VCaP (cell line): ENCODE measurements around the gene ISG15.
"Not testable (repeated sequence)": the region's sequence is repeated elsewhere in the genome, so short reads cannot be mapped to it uniquely, and the experiment has no call there.

Experiments used
- H3K27ac ChIP-seq: fragments of 450-650 bp; 2 replicates; pipeline ENCODE4 v1.5.1; 2017
- TF ChIP-seq, protein P1 (sequence below): fragments of 450-650 bp; conservative IDR thresholded peaks from 2 replicates; pipeline ENCODE4 v1.5.1; 2017; ENCODE audit warnings: mild to moderate bottlenecking, moderate library complexity

The ISG15 gene

DNA sequence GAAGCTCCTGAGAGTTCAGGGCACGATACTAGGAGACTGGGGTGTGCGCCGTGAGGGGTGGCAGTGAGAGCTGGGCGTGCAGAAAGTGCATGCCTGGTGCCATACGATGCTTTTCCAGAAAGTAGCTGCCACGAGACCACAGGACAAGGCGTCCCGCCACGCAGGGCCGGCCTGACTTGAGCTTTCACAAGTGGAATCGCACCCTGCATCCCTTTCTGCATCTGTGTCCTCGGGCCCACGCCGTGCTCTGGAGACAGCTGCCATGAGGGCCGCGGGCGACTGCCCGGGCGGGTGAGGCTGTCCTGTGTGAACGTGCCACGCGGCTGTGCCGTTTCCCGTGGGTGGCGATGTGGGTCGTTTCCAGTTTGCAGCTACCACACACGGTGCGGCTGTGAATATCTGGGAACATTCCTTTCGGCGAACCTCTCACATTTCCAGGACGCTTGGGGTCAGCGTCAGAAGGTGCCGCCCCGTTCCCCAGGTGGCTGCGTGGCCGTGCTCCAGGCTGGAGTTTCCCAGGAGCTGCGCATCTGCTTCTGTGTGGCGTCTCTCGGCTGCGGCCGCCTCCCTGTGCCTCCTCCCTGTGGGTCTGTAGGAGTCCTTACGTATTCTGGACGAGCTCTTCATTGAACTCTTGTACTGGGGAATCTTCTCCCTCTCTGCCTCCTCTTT, 30.4 kb upstream of the ISG15 start:
- TF ChIP-seq, protein P1, sequence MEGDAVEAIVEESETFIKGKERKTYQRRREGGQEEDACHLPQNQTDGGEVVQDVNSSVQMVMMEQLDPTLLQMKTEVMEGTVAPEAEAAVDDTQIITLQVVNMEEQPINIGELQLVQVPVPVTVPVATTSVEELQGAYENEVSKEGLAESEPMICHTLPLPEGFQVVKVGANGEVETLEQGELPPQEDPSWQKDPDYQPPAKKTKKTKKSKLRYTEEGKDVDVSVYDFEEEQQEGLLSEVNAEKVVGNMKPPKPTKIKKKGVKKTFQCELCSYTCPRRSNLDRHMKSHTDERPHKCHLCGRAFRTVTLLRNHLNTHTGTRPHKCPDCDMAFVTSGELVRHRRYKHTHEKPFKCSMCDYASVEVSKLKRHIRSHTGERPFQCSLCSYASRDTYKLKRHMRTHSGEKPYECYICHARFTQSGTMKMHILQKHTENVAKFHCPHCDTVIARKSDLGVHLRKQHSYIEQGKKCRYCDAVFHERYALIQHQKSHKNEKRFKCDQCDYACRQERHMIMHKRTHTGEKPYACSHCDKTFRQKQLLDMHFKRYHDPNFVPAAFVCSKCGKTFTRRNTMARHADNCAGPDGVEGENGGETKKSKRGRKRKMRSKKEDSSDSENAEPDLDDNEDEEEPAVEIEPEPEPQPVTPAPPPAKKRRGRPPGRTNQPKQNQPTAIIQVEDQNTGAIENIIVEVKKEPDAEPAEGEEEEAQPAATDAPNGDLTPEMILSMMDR = no peak
- H3K27ac ChIP-seq = no peak overlapping the region

DNA sequence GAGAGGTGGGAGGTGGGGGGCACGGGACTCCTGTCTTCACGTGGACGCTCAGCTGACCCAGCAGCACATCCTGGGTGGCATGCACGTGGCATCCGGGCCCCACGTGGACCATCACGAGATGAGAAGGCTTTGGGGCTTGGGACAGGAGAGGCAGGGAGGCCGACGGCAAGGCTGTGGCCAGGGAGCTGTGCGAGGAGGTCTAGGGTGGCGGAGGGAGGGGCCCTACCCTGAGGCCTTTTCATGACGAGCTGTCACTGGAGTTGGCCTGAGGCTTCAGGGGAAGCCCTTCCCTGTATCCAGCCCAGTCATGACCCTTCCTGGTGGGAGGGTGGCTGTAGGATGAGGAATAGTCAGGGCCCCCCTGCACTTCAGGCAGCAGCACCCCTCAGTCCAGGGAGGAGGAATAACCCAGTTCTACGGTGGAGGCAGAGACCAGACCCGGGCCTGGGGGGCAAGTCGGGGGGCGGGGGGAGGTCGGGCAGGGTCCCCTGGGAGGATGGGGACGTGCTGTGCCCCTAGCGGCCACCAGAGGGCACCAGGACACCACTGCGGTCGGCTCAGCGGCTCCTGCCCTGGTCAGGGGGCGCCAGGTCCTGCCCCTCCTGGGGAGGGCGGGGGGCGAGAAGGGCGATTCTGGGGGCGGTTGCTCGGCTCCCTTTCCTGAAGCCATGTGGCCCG, 29.4 kb upstream of the ISG15 start:
- no peak overlapping the region for H3K27ac ChIP-seq
- TF ChIP-seq, protein P1 = peak; percentile 98

DNA sequence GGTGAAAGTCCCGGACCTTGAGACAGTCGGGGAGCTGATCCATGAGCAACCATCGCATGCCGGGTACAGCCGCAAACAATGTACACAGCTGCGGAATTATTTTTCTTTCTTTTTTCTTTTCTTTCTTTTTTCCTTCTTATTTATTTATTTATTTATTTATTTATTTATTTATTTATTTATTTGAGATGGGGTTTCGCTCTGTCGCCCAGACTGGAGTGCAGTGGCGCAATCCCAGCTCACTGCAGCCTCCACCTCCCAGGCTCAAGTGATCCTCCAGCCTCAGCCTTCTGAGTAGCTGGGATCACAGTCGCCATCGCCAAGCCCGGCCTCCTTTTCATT, 28.9 kb upstream of the ISG15 start:
- TF ChIP-seq, protein P1 = no peak; the same call in none of the 2 replicates
- H3K27ac ChIP-seq = no peak overlapping the region

DNA sequence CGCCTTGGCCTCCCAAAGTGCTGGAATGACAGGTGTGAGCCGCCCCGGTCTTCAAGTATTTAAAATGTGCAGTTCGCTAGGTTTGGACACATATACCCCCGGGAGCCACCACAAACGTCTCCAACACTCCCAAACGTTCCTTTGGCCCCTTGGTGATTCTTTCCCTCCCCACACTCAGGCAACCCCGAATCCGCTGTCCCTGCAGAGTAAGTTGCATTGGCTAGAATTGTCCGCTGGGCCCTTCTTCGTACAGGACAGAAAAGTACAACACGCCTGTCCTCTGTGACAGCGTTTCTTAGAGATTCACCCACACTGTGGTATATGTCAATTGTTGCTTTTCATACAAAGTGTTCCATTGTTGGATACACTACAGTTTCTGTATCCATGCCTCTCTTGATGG, 28.2 kb upstream of the ISG15 start:
- TF ChIP-seq, protein P1 = no peak
- no peak overlapping the region for H3K27ac ChIP-seq

DNA sequence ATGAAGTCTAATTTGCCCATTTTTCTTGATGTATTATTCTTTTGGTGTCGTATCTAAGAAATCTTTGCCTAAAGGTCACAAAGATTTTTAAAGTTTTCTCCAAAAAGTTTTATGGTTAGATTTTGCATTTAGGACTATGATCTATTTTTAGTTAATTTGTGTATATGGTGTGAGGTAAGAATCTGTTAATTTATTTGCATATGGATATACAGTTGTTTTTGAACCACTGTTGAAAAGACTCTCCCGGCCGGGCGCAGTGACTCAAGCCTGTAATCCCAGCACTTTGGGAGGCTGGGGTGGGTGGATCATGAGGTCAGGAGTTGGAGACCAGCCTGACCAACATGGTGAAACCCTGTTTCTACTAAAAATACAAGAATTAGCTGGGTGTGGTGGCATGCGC, 25.2 kb upstream of the ISG15 start:
- not testable (repeated sequence) for H3K27ac ChIP-seq

DNA sequence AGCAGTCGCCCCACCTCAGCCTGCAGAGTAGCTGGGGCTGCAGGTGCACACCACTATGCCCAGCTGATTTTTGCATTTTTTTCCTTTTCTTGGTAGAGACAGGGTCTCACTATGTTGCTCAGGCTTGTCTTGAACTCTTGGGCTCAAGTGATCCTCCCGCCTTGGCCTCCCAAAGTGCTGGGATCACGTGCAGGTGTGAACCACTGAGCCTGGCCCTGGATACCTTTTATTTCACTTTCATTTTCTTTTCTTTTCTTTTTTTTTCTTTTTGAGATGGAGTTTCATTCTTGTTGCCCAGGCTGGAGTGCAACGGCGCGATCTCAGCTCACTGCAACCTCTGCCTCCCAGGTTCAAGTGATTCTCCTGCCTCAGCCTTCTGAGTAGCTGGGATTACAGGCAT, 22.0 kb upstream of the ISG15 start:
- not testable (repeated sequence) for H3K27ac ChIP-seq

DNA sequence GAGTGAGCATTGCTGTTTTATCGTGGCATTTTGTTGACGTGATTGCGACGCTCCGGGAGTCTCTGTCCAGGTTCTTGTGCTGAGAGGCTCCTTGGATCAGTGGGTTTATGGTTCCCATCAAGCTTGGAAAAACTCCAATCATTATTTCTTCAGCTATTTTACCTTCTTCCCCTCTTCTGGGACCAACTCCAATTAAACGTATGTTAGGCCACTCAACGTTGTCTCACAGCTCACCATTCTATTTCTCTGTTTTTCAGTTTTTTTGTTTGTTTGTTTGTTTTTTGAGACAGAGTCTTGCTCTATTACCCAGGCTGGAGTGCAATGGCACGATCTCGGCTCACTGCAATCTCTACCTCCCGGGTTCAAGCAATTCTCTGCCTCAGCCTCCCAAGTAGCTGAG, 21.4 kb upstream of the ISG15 start:
- no peak overlapping the region for H3K27ac ChIP-seq
- TF ChIP-seq, protein P1 = no peak

DNA sequence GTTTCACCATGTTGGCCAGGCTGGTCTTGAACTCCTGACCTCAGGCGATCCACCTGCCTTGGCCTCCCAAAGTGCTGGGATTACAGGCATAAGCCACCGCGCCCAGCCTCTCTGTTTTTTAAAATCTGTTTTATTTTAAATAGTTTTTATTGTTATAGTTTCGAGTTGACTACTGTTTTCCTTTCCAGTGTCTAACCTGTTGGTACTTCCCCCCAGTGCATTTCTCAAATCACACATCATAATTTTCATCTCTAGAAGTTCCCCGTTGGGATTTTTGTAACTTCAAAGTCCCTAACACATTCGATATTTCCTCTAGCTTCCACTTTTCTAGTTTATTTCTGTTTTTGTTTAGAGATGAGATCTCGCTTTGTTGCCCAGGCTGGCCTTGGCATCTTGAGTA, 20.9 kb upstream of the ISG15 start:
- TF ChIP-seq, protein P1 = no peak
- H3K27ac ChIP-seq = no peak overlapping the region
